WTC11 (cell line): Measurements from ENCODE around the gene IPPK. TPM values are rescaled to one million over a fixed set of nuclear protein-coding genes. Genes with fewer than 3 reads are reported as not detected.

Source experiments
- ATAC-seq: fragments of 200-7000 bp; cut with Tn5 transposase; 2 replicates; pipeline ENCODE4 v1.10.0; 2021; ENCODE audit warnings: mild to moderate bottlenecking, moderate library complexity
- CTCF ChIA-PET: fragments of 300-600 bp; sonication (Branson Sonifier 250); formaldehyde crosslinking; loops from one replicate; lab custom pipeline; 2021; ENCODE audit warnings: antibody characterized with exemption; lab: Charles Lee
- POLR2A ChIA-PET: fragments of 350-600 bp; sonication (Branson Sonifier 250); formaldehyde crosslinking; loops from one replicate; lab custom pipeline; 2021; ENCODE audit warnings: antibody characterized with exemption; lab: Charles Lee
- DNase-seq: peaks from one replicate; pipeline ENCODE4 v3.0.0; 2021; ENCODE audit warnings: low spot score
- H3K27ac Mint-ChIP-seq: 2 replicates; pipeline ENCODE4 v1.8.0; 2021; ENCODE audit warnings: mixed read lengths
- H3K27me3 Mint-ChIP-seq: 2 replicates; pipeline ENCODE4 v1.8.0; 2021; ENCODE audit warnings: low read depth, mild to moderate bottlenecking, moderate library complexity, mixed read lengths
- H3K36me3 Mint-ChIP-seq: 2 replicates; pipeline ENCODE4 v1.8.0; 2021; ENCODE audit warnings: mixed read lengths
- H3K4me1 Mint-ChIP-seq: 2 replicates; pipeline ENCODE4 v1.8.0; 2022; ENCODE audit warnings: mixed read lengths
- H3K4me3 Mint-ChIP-seq: 2 replicates; pipeline ENCODE4 v1.8.0; 2021; ENCODE audit warnings: mild to moderate bottlenecking, moderate library complexity, mixed read lengths
- H3K9me3 Mint-ChIP-seq: 2 replicates; pipeline ENCODE4 v1.8.0; 2021; ENCODE audit warnings: mixed read lengths
- ATF1 ChIP-seq: sonication (generic); formaldehyde crosslinking; IDR thresholded peaks from 2 replicates; pipeline ENCODE4 v1.8.1; 2023; ENCODE audit warnings: mild to moderate bottlenecking, moderate library complexity, missing genetic modification reagents
- CREB1 ChIP-seq: sonication (generic); formaldehyde crosslinking; IDR thresholded peaks from 2 replicates; pipeline ENCODE4 v1.8.0; 2023; ENCODE audit warnings: mild to moderate bottlenecking, missing genetic modification reagents
- E2F4 ChIP-seq: sonication (generic); formaldehyde crosslinking; IDR thresholded peaks from 2 replicates; pipeline ENCODE4 v1.8.1; 2022; ENCODE audit warnings: low read depth, mild to moderate bottlenecking, moderate library complexity, missing genetic modification reagents, borderline replicate concordance
- ESRRA ChIP-seq: sonication (generic); formaldehyde crosslinking; IDR thresholded peaks from 2 replicates; pipeline ENCODE4 v1.8.1; 2022; ENCODE audit warnings: mild to moderate bottlenecking, missing genetic modification reagents, borderline replicate concordance
- MAX ChIP-seq: sonication (generic); formaldehyde crosslinking; IDR thresholded peaks from 2 replicates; pipeline ENCODE4 v1.8.0; 2022; ENCODE audit warnings: mild to moderate bottlenecking, missing genetic modification reagents
- MXD4 ChIP-seq: fragments of 250-450 bp; sonication (Bioruptor Pico); IDR thresholded peaks from 2 replicates; pipeline ENCODE4 v1.8.0; 2021; ENCODE audit warnings: mild to moderate bottlenecking, moderate library complexity, borderline replicate concordance
- SMAD3 ChIP-seq: sonication (generic); formaldehyde crosslinking; IDR thresholded peaks from 2 replicates; pipeline ENCODE4 v1.8.0; 2022; ENCODE audit warnings: missing genetic modification reagents, mild to moderate bottlenecking, borderline replicate concordance
- TCF7 ChIP-seq: sonication (generic); formaldehyde crosslinking; IDR thresholded peaks from 2 replicates; pipeline ENCODE4 v1.8.0; 2022; ENCODE audit warnings: mild to moderate bottlenecking, low read depth, missing genetic modification reagents, moderate library complexity
- TEAD4 ChIP-seq: sonication (generic); formaldehyde crosslinking; IDR thresholded peaks from 2 replicates; pipeline ENCODE4 v1.8.0; 2022; ENCODE audit warnings: mild to moderate bottlenecking, missing genetic modification reagents
- TP53 ChIP-seq: sonication (generic); formaldehyde crosslinking; IDR thresholded peaks from 2 replicates; pipeline ENCODE4 v1.8.1; 2023; ENCODE audit warnings: mild to moderate bottlenecking, missing genetic modification reagents
- ZNF219 ChIP-seq: sonication (generic); formaldehyde crosslinking; IDR thresholded peaks from 2 replicates; pipeline ENCODE4 v1.8.0; 2023; ENCODE audit warnings: missing genetic modification reagents, mild to moderate bottlenecking, borderline replicate concordance
- ZNF281 ChIP-seq: sonication (generic); formaldehyde crosslinking; IDR thresholded peaks from 2 replicates; pipeline ENCODE4 v1.8.0; 2023; ENCODE audit warnings: mild to moderate bottlenecking, missing genetic modification reagents
- ZNF416 ChIP-seq: fragments of 250-450 bp; sonication (Bioruptor Pico); IDR thresholded peaks from 2 replicates; pipeline ENCODE4 v1.9.0; 2021; ENCODE audit warnings: mild to moderate bottlenecking, inconsistent platforms
- ZNF423 ChIP-seq: fragments of 250-450 bp; sonication (Bioruptor Pico); IDR thresholded peaks from 2 replicates; pipeline ENCODE4 v2.1.2; 2022; ENCODE audit warnings: mild to moderate bottlenecking, moderate library complexity
- total RNA-seq: library from RNA; stranded (reverse); gene quantifications from 3 replicates; pipeline ENCODE4 v1.2.3, GENCODE V29; 2021
- TF ChIP-seq, protein P1 (sequence below): sonication (generic); formaldehyde crosslinking; IDR thresholded peaks from 2 replicates; pipeline ENCODE4 v1.8.1; 2023; ENCODE audit warnings: mild to moderate bottlenecking, missing genetic modification reagents, moderate library complexity
- TF ChIP-seq, protein P2 (sequence below): fragments of 250-450 bp; sonication (Bioruptor Pico); IDR thresholded peaks from 2 replicates; pipeline ENCODE4 v1.9.0; 2021; ENCODE audit warnings: mild to moderate bottlenecking, borderline replicate concordance
- TF ChIP-seq, protein P3 (sequence below): sonication (generic); formaldehyde crosslinking; IDR thresholded peaks from 2 replicates; pipeline ENCODE4 v1.8.1; 2022; ENCODE audit warnings: missing genetic modification reagents, borderline replicate concordance

The IPPK gene
- total RNA-seq, 1 experiment from 2014 or later: 8.6 TPM

DNA sequence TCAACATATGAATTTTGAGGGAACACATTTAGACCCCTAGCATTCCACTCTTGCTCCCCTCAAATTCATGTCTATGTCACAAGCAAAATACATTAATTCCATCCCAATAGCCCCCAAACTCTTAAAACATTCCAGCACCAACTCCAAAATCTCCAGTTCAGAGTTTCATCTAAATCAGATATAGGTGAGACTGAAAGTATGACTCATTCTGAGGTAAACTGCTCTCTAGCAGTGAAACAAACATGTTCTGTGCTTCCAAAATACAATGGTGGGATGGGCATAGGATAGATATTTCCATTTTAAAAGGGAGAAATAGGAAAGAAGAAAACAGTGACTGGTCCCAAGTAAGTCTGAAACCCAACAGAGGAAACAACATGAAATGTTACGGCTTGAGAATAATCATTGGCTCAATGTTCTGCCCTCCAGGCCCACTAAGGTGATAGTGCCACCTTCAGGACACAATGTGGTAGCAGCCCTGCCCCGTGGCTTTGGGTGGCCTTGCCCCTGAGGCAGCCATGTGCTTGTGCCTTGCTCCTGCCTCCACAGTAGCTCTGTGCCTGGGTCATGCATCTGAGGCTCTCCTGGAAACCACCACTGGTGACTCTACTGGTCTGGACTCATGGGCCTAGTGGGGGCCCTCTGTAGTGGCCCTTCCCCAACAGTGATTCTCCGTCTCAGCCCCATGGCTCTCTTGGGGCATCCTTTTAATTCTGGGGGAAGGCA is 36.4 kb upstream of the IPPK start:
- Mint-ChIP-seq H3K27me3 (no peaks in the 10 kb centered on the region), H3K36me3 (peaks cover 9% of the 10 kb centered on the region), H3K4me3 (no peak overlapping the region), H3K9me3 (no peaks in the 10 kb centered on the region), H3K27ac (peak overlapping the region; percentile 75), H3K4me1 (no peaks in the 10 kb centered on the region)
- POLR2A ChIA-PET: no interaction called here
- TF ChIP-seq MAX (peak; percentile 60; the same call in 1 of the 2 replicates), TP53 (CRISPR knock-in tag) (no peak)
- ATAC-seq (peak; percentile 100), DNase-seq (peak; percentile 76)
- CTCF ChIA-PET: interaction anchor here (0.6 to 1.8 kb wide), 24 partner anchors 11 to 380 kb away, joined by 3 to 16 read pairs (median 3); partner anchors contain the start of genes BICD2, CENPP and IPPK

DNA sequence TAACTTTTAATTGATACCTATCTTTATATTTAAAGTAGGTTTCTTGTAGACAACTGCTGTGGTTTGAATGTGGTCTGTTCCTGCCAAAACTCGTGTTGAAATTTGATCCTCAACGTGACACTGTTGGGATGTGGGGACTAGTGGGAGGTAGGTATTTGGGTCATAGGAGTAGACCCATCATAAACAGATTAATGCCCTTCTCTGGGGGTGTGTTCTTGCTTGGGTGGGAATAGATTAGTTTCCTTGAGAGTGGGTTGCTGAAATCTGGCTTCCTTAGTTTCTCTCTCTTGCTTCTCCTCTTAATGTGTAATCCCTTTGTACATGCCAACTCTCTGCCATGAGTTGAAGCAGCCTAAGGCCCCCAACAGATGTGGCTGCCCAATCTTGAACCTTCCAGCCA is 34.6 kb upstream of the IPPK start:
- H3K4me3 Mint-ChIP-seq: no peak overlapping the region
- peaks cover 2% of the 10 kb centered on the region; the same call in 1 of the 2 replicates for H3K36me3 Mint-ChIP-seq
- H3K9me3 Mint-ChIP-seq: no peaks in the 10 kb centered on the region
- no peak overlapping the region for H3K27ac Mint-ChIP-seq
- H3K27me3 Mint-ChIP-seq: no peaks in the 10 kb centered on the region
- POLR2A ChIA-PET: interaction anchor here (0.6 kb wide), 1 partner anchor 74 kb away, joined by 6 read pairs; no protein-coding TSS in a partner anchor
- TF ChIP-seq TEAD4 (CRISPR knock-in tag): no peak
- TF ChIP-seq ZNF416 (CRISPR knock-in tag): no peak
- no peak for TF ChIP-seq TP53 (CRISPR knock-in tag)
- TF ChIP-seq, protein P1, sequence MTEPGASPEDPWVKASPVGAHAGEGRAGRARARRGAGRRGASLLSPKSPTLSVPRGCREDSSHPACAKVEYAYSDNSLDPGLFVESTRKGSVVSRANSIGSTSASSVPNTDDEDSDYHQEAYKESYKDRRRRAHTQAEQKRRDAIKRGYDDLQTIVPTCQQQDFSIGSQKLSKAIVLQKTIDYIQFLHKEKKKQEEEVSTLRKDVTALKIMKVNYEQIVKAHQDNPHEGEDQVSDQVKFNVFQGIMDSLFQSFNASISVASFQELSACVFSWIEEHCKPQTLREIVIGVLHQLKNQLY (CRISPR knock-in tag): no peak
- TF ChIP-seq ESRRA (CRISPR knock-in tag): no peak
- no peak for TF ChIP-seq ATF1 (CRISPR knock-in tag)
- no peak for TF ChIP-seq E2F4 (CRISPR knock-in tag)
- TF ChIP-seq, all 79 proteins: peak for 0
- CTCF ChIA-PET: interaction anchor here (0.6 kb wide), 1 partner anchor 24 kb away, joined by 3 read pairs; no protein-coding TSS in a partner anchor
- ATAC-seq: no peak
- DNase-seq: no peak
- H3K4me1 Mint-ChIP-seq: no peaks in the 10 kb centered on the region

DNA sequence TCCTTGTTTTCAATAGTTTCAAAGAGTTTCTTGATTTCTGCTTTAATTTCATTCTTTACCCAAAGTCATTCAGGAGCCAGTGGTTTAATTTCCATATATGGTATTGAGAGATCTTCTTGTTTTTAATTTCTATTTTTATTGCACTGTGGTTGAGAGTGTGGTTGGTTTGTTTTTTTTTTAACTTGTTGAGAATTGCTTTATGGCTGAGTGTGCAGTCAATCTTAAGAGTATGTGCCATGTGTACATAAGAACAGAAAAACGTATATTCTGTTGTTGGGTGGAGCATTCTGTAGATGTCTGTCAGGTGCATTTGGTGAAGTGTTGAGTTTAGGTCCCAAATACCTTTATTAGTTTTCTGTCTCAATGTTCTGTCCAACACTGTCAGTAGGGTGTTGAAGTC is 26.7 kb upstream of the IPPK start:
- POLR2A ChIA-PET: no interaction called here
- TF ChIP-seq ZNF219 (CRISPR knock-in tag) (no peak), ZNF423 (CRISPR knock-in tag) (no peak), ZNF281 (CRISPR knock-in tag) (no peak), TP53 (CRISPR knock-in tag) (no peak), SMAD3 (CRISPR knock-in tag) (no peak), MXD4 (CRISPR knock-in tag) (no peak), ZNF416 (CRISPR knock-in tag) (no peak), TCF7 (CRISPR knock-in tag) (no peak), E2F4 (CRISPR knock-in tag) (no peak), CREB1 (no peak)
- TF ChIP-seq, protein P2, sequence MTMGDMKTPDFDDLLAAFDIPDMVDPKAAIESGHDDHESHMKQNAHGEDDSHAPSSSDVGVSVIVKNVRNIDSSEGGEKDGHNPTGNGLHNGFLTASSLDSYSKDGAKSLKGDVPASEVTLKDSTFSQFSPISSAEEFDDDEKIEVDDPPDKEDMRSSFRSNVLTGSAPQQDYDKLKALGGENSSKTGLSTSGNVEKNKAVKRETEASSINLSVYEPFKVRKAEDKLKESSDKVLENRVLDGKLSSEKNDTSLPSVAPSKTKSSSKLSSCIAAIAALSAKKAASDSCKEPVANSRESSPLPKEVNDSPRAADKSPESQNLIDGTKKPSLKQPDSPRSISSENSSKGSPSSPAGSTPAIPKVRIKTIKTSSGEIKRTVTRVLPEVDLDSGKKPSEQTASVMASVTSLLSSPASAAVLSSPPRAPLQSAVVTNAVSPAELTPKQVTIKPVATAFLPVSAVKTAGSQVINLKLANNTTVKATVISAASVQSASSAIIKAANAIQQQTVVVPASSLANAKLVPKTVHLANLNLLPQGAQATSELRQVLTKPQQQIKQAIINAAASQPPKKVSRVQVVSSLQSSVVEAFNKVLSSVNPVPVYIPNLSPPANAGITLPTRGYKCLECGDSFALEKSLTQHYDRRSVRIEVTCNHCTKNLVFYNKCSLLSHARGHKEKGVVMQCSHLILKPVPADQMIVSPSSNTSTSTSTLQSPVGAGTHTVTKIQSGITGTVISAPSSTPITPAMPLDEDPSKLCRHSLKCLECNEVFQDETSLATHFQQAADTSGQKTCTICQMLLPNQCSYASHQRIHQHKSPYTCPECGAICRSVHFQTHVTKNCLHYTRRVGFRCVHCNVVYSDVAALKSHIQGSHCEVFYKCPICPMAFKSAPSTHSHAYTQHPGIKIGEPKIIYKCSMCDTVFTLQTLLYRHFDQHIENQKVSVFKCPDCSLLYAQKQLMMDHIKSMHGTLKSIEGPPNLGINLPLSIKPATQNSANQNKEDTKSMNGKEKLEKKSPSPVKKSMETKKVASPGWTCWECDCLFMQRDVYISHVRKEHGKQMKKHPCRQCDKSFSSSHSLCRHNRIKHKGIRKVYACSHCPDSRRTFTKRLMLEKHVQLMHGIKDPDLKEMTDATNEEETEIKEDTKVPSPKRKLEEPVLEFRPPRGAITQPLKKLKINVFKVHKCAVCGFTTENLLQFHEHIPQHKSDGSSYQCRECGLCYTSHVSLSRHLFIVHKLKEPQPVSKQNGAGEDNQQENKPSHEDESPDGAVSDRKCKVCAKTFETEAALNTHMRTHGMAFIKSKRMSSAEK (CRISPR knock-in tag): no peak
- TF ChIP-seq, protein P3, sequence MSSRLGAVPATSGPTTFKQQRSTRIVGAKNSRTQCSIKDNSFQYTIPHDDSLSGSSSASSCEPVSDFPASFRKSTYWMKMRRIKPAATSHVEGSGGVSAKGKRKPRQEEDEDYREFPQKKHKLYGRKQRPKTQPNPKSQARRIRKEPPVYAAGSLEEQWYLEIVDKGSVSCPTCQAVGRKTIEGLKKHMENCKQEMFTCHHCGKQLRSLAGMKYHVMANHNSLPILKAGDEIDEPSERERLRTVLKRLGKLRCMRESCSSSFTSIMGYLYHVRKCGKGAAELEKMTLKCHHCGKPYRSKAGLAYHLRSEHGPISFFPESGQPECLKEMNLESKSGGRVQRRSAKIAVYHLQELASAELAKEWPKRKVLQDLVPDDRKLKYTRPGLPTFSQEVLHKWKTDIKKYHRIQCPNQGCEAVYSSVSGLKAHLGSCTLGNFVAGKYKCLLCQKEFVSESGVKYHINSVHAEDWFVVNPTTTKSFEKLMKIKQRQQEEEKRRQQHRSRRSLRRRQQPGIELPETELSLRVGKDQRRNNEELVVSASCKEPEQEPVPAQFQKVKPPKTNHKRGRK (CRISPR knock-in tag): no peak

More for the DNA sequence above, 26.7 kb upstream of the IPPK start:
- H3K27me3 Mint-ChIP-seq: peaks cover 7% of the 10 kb centered on the region; the same call in 1 of the 2 replicates
- H3K4me3 Mint-ChIP-seq: no peak overlapping the region
- no peak for DNase-seq
- peaks cover 29% of the 10 kb centered on the region for H3K36me3 Mint-ChIP-seq
- H3K4me1 Mint-ChIP-seq: no peaks in the 10 kb centered on the region
- H3K27ac Mint-ChIP-seq: no peak overlapping the region
- no peak for ATAC-seq
- CTCF ChIA-PET: no interaction called here
- H3K9me3 Mint-ChIP-seq: peaks cover 59% of the 10 kb centered on the region
